Measurements from ENCODE around the gene ARL1. TPM values are rescaled to one million over a fixed set of nuclear protein-coding genes. Genes with fewer than 3 reads are reported as not detected.

The ARL1 gene
- total RNA-seq, 1 experiment from 2014 or later: 112 TPM

DNA sequence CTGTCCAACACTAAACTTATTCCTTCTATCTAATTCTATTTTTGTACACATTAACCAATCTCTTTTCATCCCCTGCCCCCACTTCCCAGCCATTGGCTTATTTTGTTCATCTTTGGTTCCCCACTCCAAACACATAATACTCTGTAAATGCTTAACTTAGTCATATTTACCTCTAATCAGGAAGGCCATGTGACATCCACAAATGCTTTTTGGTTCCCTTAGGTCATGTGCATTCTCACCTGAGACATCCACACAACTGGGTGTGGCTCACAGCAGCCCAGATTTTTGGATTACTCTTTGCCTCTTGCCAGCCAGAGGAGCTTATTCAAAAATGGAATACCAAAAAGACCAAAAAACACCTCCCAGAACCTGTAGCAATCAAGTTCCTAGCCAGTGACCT is 28.4 kb downstream of the ARL1 start:
- no peak overlapping the region for H3K27ac Mint-ChIP-seq (ENCODE audit: low read depth, unreplicated experiment)
- no TSS peak for BruUV-seq (replicated peaks)
- H3K27me3 Mint-ChIP-seq (ENCODE audit: insufficient read depth, unreplicated experiment): no peaks in the 10 kb centered on the region
- H3K4me3 Mint-ChIP-seq (ENCODE audit: unreplicated experiment): no peak overlapping the region
- H3K36me3 Mint-ChIP-seq (ENCODE audit: insufficient read depth, unreplicated experiment): peaks cover 68% of the 10 kb centered on the region
- intact Hi-C loops (cut with micrococcal nuclease): no loop called here
- DNase-seq (ENCODE audit: unreplicated experiment): no peak
- CTCF ChIA-PET: interaction anchor here (0.6 to 1.8 kb wide), 3 partner anchors 9 to 55 kb away, joined by 3 to 4 read pairs (median 4); no protein-coding TSS in a partner anchor
- POLR2A ChIA-PET: no interaction called here
- TF ChIP-seq, protein P1, sequence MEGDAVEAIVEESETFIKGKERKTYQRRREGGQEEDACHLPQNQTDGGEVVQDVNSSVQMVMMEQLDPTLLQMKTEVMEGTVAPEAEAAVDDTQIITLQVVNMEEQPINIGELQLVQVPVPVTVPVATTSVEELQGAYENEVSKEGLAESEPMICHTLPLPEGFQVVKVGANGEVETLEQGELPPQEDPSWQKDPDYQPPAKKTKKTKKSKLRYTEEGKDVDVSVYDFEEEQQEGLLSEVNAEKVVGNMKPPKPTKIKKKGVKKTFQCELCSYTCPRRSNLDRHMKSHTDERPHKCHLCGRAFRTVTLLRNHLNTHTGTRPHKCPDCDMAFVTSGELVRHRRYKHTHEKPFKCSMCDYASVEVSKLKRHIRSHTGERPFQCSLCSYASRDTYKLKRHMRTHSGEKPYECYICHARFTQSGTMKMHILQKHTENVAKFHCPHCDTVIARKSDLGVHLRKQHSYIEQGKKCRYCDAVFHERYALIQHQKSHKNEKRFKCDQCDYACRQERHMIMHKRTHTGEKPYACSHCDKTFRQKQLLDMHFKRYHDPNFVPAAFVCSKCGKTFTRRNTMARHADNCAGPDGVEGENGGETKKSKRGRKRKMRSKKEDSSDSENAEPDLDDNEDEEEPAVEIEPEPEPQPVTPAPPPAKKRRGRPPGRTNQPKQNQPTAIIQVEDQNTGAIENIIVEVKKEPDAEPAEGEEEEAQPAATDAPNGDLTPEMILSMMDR (IDR thresholded peaks at IDR 0.05; ENCODE audit: unreplicated experiment): no peak
- no peaks in the 10 kb centered on the region for H3K9me3 Mint-ChIP-seq (ENCODE audit: unreplicated experiment)
- no peaks in the 10 kb centered on the region for H3K4me1 Mint-ChIP-seq (ENCODE audit: insufficient read depth, unreplicated experiment)

DNA sequence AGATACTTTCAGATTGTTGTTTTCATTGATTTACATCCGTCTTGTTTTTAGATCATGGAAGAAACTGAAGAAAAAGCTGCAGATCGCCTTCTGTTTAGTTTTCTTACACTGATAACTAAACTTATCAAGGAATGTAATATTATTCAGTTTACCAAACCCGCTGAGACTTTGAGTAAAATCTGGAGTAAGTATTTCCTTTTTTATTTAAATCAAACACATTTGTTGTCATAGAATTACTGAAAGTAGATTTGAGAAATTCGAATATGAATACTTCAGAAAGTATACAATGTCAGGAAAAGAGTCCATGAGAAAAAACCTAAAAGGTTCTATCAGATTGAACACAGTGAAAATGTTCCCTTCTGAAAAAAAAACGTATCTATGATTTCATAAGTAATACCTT is 32.0 kb downstream of the ARL1 start:
- H3K4me3 Mint-ChIP-seq (ENCODE audit: unreplicated experiment): no peak overlapping the region
- ChIA-PET POLR2A (no interaction called here), CTCF (interaction anchor here (0.6 kb wide), 1 partner anchor 333 kb away, joined by 3 read pairs; no protein-coding TSS in a partner anchor)
- H3K9me3 Mint-ChIP-seq (ENCODE audit: unreplicated experiment): no peaks in the 10 kb centered on the region
- peaks cover 79% of the 10 kb centered on the region for H3K36me3 Mint-ChIP-seq (ENCODE audit: insufficient read depth, unreplicated experiment)
- H3K4me1 Mint-ChIP-seq (ENCODE audit: insufficient read depth, unreplicated experiment): no peaks in the 10 kb centered on the region
- TF ChIP-seq, protein P1 (IDR thresholded peaks at IDR 0.05; ENCODE audit: unreplicated experiment): no peak
- BruUV-seq (replicated peaks): no TSS peak
- no peaks in the 10 kb centered on the region for H3K27me3 Mint-ChIP-seq (ENCODE audit: insufficient read depth, unreplicated experiment)
- H3K27ac Mint-ChIP-seq (ENCODE audit: low read depth, unreplicated experiment): peak overlapping the region; percentile 68
- DNase-seq (ENCODE audit: unreplicated experiment): no peak
- intact Hi-C loops (cut with micrococcal nuclease): no loop called here

DNA sequence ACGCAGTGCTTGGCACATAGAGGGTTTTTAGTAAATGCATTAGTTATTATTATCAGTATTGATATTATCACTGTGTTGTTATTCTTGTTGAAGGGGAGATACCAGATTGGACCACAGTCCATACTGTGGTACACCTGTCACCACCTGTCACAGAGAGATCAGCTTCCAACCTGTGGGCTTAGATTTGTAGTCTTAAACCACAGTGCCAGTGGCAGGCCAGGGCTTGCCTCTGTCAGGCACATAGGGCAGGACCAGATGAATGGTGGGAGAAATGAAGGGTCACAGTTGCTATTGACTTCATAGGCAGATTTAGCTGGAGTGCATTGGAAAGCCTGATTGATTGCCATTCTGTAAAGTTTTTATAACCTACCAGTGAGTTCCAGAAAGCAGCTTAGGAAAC is 35.1 kb downstream of the ARL1 start:
- Mint-ChIP-seq H3K4me1 (ENCODE audit: insufficient read depth, unreplicated experiment) (no peaks in the 10 kb centered on the region), H3K36me3 (ENCODE audit: insufficient read depth, unreplicated experiment) (peaks cover 81% of the 10 kb centered on the region), H3K9me3 (ENCODE audit: unreplicated experiment) (no peaks in the 10 kb centered on the region), H3K27ac (ENCODE audit: low read depth, unreplicated experiment) (peak overlapping the region; percentile 73), H3K4me3 (ENCODE audit: unreplicated experiment) (no peak overlapping the region), H3K27me3 (ENCODE audit: insufficient read depth, unreplicated experiment) (no peaks in the 10 kb centered on the region)
- intact Hi-C loops (cut with micrococcal nuclease): no loop called here
- no peak for DNase-seq (ENCODE audit: unreplicated experiment)
- ChIA-PET CTCF (no interaction called here), POLR2A (interaction anchor here (0.8 kb wide), 1 partner anchor 13 kb away, joined by 3 read pairs; no protein-coding TSS in a partner anchor)
- no TSS peak for BruUV-seq (replicated peaks)
- TF ChIP-seq, protein P1 (IDR thresholded peaks at IDR 0.05; ENCODE audit: unreplicated experiment): no peak

DNA sequence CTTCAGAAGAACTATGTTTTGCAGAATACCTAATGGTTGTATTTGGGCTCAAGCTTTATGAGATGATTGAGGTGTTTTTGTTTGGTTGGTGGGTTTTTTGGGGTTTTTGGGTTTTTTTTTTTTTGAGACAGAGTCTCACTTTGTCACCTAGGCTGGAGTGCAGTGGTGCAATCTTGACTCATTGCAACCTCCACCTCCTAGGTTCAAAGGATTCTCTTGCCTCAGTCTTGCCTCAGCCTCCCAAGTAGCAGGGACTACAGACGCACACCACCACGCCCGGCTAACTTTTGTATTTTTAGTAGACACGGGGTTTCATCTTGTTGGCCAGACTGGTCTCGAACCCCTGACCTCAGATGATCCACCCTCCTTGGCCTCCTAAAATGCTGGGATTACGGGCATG is 39.6 kb downstream of the ARL1 start:
- no peaks in the 10 kb centered on the region for H3K27me3 Mint-ChIP-seq (ENCODE audit: insufficient read depth, unreplicated experiment)
- no peak overlapping the region for H3K4me3 Mint-ChIP-seq (ENCODE audit: unreplicated experiment)
- intact Hi-C loops (cut with micrococcal nuclease): no loop called here
- H3K27ac Mint-ChIP-seq (ENCODE audit: low read depth, unreplicated experiment): no peak overlapping the region
- no peaks in the 10 kb centered on the region for H3K4me1 Mint-ChIP-seq (ENCODE audit: insufficient read depth, unreplicated experiment)
- CTCF ChIA-PET: interaction anchor here (0.6 kb wide), 1 partner anchor 1508 kb away, joined by 4 read pairs; no protein-coding TSS in a partner anchor
- POLR2A ChIA-PET: no interaction called here
- H3K36me3 Mint-ChIP-seq (ENCODE audit: insufficient read depth, unreplicated experiment): peaks cover 72% of the 10 kb centered on the region
- no peaks in the 10 kb centered on the region for H3K9me3 Mint-ChIP-seq (ENCODE audit: unreplicated experiment)
- no TSS peak for BruUV-seq (replicated peaks)
- TF ChIP-seq, protein P1 (IDR thresholded peaks at IDR 0.05; ENCODE audit: unreplicated experiment): no peak
- no peak for DNase-seq (ENCODE audit: unreplicated experiment)

All from MCF 10A (cell line).